ENCODE data around the gene BTN3A1.

The BTN3A1 gene

DNA sequence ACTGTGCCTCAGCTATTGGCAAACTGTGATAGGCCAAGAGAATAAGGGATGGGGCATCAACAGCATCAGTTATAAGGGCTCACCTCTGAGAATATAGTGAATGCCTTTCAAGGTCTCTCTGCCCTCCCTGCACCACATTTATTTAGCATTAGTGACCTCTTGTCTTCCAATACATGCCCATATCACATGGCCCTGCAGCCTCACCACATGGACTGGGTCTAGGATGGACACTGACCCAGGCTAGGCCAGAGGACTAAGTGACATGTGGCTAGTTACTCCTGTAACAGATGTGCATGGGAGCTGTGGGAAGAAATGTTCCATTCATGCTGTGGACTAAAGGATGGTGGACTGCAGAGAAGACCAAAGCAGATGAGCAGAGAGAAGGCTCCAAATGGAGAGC is 22.3 kb upstream of the BTN3A1 start:
- no peak for DNase-seq (ENCODE audit: low read depth)

GRCh38 chr6:26380256-26380655 is 21.8 kb upstream of the BTN3A1 start:
- no peak for DNase-seq (ENCODE audit: low read depth)

- no peak for DNase-seq (ENCODE audit: low read depth)
These were observed 20.0 kb upstream of the BTN3A1 start for GRCh38 chr6:26382121-26382520.

GRCh38 chr6:26383624-26384417 is 18.3 kb upstream of the BTN3A1 start:
- DNase-seq (ENCODE audit: low read depth) = peak; percentile 56

GRCh38 chr6:26385734-26386125 is 16.3 kb upstream of the BTN3A1 start:
- no peak for DNase-seq (ENCODE audit: low read depth)

- DNase-seq (ENCODE audit: low read depth) = no peak
These were observed 14.5 kb upstream of the BTN3A1 start for GRCh38 chr6:26387565-26387964.

DNA sequence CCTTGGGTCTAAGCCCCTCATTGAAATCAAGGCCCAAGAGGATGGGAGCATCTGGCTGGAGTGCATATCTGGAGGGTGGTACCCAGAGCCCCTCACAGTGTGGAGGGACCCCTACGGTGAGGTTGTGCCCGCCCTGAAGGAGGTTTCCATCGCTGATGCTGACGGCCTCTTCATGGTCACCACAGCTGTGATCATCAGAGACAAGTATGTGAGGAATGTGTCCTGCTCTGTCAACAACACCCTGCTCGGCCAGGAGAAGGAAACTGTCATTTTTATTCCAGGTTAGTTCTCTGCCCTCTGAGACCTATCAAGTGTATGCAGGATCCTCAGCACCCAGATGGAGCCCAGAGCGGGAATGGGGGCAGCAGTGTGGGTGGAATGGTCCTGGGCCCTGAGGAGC is 14.1 kb upstream of the BTN3A1 start:
- DNase-seq (ENCODE audit: low read depth) = no peak

GRCh38 chr6:26388441-26388840 is 13.6 kb upstream of the BTN3A1 start:
- DNase-seq (ENCODE audit: low read depth) = no peak

DNA sequence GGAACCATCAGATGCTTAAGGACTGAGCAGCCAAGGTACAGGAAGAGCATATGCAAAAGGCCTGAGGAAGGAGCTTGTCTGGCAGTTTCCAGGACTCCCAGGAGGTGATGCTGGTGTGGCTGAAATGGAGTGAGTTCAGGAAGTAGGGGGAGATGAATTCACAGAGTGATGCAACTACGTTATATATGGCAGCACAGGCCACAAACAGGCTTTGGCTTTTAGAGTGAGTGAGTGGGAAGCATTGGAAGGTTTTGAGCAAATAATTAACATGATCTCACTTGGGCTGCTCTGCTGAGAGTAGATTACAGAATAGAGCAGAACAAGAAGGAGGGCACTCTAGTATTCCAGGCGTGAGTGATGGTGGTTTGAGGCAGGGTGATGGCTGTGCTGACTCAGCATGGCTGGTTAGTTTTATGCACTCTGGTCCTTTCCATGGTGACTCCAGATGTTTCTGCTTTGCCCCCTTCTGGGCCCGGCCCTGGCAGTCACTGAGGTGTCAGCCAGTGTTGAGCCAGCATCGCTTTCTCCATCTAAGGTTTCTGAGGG is 12.7 kb upstream of the BTN3A1 start:
- peak; percentile 63 for DNase-seq (ENCODE audit: low read depth)

DNA sequence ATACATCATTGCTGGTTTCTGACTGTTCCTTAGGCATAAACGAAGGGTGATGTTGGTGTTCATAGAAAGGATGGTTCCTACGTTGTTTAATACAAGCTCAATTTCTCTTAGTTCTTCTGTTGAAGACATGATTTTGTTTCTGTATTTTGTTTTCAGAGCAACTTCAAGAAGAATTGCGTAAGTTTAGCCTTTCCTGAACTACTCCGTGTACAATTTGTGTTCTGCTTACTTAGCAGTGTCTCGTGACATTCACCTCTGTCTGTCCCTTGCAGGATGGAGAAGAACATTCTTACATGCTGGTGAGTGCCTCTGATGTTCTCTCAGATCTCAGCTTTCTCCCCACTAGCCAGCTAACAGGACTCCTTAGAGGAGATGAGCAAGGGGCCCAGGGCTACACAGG is 11.5 kb upstream of the BTN3A1 start:
- DNase-seq (ENCODE audit: low read depth) = no peak

DNA sequence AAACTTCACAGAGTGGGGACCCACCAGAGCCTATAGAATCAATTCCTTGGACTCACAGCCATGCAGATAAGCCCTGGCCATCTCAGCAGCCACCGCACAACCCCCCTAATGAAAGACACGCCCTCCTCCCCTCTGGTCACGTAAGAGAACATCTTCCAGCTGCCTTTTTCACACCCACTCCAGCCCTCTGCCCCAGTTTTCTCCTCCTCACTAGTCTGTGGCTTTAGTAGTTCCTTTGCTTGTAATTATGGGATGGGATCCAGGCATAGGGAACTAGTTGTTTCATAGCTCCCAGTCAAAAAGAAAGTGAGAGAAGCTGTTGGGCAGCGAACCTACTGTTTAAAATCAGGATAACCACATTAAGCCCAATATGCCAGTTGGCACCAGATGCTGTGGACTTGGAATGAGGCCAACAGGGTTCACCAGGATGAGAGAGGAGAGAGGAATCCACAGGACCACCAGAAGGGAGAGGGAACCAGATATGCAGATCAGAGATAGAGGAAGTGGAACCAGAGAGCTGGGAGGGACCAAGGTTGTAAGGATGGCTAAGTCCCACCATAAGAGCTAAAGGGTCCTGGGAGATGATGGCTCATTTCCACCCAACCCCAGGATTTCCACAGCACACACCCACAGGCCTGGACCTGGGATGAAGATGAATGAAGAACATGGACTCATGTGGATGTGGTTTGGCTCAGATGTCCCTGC is 9.0 kb upstream of the BTN3A1 start:
- no peak for DNase-seq (ENCODE audit: low read depth)

DNA sequence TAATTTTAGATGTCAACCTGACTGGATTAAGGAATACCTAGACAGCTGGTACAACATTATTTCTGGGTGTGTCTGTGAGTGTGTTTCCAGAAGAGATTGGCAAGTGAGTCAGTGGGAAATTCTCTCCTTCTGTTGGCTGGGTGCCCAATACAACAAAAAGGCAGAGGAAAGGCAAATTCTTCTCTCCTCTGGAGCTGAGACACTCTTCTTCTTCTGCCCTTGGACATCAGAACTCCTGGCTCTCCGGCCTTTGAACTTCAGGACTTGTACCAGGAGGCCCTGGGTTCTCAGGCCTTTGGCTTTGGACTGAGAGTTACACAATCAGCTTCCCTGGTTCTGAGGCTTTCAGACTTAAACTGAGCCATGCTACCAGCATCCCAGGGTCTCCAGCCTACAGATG is 7.8 kb upstream of the BTN3A1 start:
- DNase-seq (ENCODE audit: low read depth) = peak; percentile 80

DNA sequence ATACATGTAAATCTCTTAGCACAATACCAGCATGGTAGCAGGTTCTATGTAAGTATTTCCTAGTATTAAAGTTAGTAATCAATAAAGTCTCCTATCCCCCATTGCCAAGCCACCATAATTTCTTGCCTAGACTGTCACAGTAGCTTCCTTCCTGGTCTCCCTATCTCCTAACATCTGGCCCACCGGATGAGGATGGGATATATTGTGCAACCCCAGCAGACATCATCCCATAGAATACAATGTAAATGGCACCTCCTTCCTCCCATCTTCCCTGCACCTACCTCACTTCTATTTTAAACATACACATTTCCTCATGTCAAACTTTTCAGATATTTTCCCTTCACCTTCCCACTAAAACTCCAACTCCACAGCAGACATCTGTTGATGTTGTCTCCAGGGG is 3.5 kb upstream of the BTN3A1 start:
- no peak for DNase-seq (ENCODE audit: low read depth)

GRCh38 chr6:26400626-26401025 is 1.4 kb upstream of the BTN3A1 start:
- DNase-seq (ENCODE audit: low read depth) = no peak

DNA sequence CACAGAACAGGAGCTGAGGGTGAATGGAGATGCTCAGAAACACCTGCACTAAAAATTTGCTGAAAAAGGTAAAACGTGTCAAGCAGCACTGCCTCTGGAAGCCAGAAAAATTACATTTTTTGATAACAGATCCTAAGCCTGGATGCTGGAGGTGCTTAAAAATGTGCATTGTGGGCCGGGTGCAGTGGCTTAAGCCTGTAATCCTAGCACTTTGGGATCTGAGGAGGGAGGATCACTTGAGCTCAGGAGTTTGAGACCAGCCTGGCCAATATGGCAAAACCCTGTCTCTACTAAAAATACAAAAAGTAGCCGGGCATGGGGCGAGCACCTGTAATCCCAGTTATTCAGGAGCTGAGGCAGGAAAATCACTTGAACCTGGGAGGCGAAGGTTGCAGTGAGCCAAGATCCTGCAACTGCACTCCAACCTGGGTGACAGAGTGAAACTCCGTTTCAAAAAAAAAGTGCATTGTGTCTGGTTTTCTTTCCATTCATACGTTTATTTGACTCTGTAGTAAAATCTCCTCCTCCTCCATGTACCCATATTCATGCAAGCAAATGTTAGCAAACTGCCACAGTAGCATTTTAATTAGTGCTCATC is 587 bp upstream of the BTN3A1 start:
- DNase-seq (ENCODE audit: low read depth) = no peak

- DNase-seq (ENCODE audit: low read depth) = no peak
These were observed 1.8 kb downstream of the BTN3A1 start for GRCh38 chr6:26403893-26404292.

DNA sequence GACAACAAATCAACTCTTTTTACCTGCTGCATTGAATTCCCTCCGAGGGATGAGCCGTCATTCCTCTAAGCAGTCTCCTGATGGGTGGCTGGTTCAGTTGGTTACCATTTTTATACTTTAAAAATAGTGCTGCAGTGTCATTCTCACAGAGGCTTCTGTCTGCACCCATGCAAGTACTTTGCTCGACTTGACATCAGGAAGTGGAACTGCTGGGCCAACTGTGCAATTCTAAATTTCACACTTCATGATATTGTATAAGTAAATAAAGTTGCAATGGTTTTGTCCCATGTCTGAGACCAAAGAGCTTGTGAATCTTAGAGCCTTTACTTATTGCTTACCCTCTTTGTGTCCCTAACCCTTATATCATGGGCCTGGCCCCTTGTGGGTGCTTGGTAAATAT is 2.5 kb downstream of the BTN3A1 start:
- DNase-seq (ENCODE audit: low read depth) = no peak

DNA sequence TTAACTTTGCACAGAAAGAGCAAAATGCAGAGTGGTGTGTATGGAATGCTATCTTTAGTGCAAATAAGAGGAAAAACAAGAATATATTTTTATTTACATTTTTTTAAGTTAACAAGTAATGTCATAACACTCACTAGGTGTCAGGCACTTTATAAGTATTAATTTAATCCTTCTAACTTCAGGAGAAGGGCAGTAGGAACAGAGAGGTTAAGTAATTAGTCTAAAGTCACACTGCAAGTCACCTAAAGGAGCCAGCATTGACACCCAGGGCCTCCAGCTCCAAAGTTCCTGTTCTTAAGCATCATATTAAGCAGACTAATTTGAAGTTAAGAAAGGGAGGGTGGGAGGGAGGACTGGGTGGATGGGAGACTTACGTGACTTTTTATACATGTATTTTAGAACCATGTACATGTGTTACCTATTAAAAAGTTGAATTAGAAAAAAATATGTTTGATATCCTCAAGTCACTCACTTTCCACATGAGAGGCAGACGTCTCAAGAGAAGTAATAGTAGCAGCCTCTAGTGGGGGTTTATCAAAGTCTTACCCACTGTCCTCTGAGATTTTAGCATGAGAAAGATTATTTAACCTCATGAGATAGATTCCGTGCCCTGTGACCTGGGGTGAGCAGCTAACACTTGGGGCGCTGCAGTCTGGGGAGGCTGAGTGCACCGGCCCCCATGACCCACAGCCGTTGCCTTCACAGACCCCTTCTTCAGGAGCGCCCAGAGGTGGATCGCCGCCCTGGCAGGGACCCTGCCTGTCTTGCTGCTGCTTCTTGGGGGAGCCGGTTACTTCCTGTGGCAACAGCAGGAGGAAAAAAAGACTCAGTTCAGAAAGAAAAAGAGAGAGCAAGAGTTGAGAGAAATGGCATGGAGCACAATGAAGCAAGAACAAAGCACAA is 7.0 kb downstream of the BTN3A1 start:
- no peak for DNase-seq (ENCODE audit: low read depth)

DNA sequence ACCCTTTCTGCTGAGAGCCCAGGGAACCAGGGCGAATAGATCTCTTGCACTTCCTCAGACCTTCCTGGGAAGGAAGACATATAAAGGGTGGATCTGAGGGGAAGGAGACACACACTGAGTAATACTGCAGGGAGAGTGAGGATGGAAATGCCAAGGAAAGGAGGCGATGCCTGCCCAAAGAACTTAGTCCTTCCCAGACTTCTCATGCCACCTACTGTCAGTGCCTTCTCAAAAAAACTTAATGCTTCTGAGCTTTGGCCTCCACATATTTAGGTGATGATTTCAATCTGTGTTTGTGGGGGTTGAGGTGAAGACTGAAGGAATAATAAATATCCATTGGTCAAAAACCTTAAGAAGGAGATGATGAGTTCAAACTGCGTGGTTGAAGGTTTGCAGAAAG is 9.7 kb downstream of the BTN3A1 start:
- peak; percentile 26 for DNase-seq (ENCODE audit: low read depth)

DNA sequence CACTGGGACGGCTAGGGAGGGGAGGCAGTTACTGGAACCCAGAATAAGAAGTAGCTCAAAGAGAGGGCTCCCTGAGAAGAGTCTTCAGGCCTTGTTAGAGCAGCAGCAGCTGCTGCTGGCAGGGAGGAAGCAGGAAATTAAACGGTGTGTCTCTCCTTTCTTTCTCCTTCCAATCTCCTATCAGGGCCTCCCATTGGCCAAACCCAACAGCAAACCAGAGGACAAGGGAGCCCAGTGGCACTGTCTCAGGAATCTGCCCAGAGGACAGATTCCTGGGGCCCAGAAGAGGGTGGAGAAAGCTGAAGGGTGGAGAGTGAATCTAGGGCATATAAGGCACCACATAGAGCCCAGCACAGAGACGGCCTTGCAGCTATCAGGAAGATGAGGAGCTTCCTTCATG is 10.2 kb downstream of the BTN3A1 start:
- no peak for DNase-seq (ENCODE audit: low read depth)

GRCh38 chr6:26412954-26413353 is 10.9 kb downstream of the BTN3A1 start:
- no peak for DNase-seq (ENCODE audit: low read depth)

- no peak for DNase-seq (ENCODE audit: low read depth)
These were observed 12.2 kb downstream of the BTN3A1 start for GRCh38 chr6:26414281-26414680.

All from amniotic epithelial cell (primary cell).